IMR-90 (cell line): ENCODE results near the gene CENPN. TPM values are rescaled to one million over a fixed set of nuclear protein-coding genes. Genes with fewer than 3 reads are reported as not detected.

Experiments
- ATAC-seq: fragments of 200-7000 bp; cut with Tn5 transposase; 2 replicates; pipeline ENCODE4 v1.9.1; 2020; ENCODE audit warnings: low read depth, mild to moderate bottlenecking, moderate library complexity
- BruUV-seq: library from RNA; stranded (reverse); fragments of 400-500 nt; replicated peaks from 2 replicates; lab custom pipeline; 2021; lab: Mats Ljungman, UMichigan
- CTCF ChIA-PET: fragments of 300-600 bp; formaldehyde crosslinking; extraction: SDS; loops from one replicate; lab custom pipeline; 2021; ENCODE audit warnings: antibody characterized with exemption; lab: Yijun Ruan, JAX
- POLR2A ChIA-PET: fragments of 300-600 bp; sonication (Branson Sonifier 250); formaldehyde crosslinking; loops from one replicate; lab custom pipeline; 2022; ENCODE audit warnings: antibody characterized with exemption; ENCODE audit not compliant: unreplicated experiment; lab: Charles Lee
- DNase-seq: peaks from one replicate; pipeline ENCODE4 v3.0.0; 2013
- H2AFZ ChIP-seq: replicated peaks from 2 replicates; pipeline ENCODE3; 2013; ENCODE audit warnings: low read length, mild to moderate bottlenecking; ENCODE audit not compliant: poor library complexity
- H2AK5ac ChIP-seq: 2 replicates; pipeline ENCODE4 v1.6.1; 2013; ENCODE audit warnings: low read depth, low read length, inconsistent platforms
- H2AK9ac ChIP-seq: replicated peaks from 2 replicates; pipeline ENCODE3; 2013; ENCODE audit warnings: mild to moderate bottlenecking, low read depth, low read length, moderate library complexity; ENCODE audit not compliant: poor library complexity
- H2BK120ac ChIP-seq: 2 replicates; pipeline ENCODE4 v1.6.1; 2013; ENCODE audit warnings: low read depth, low read length, inconsistent platforms
- H2BK15ac ChIP-seq: 3 replicates; pipeline ENCODE4 v1.6.1; 2013; ENCODE audit warnings: low read depth, low read length, inconsistent platforms
- H2BK20ac ChIP-seq: 2 replicates; pipeline ENCODE4 v1.6.1; 2013; ENCODE audit warnings: low read depth, mild to moderate bottlenecking, inconsistent platforms, low read length, moderate library complexity
- H2BK5ac ChIP-seq: 2 replicates; pipeline ENCODE4 v1.6.1; 2013; ENCODE audit warnings: mild to moderate bottlenecking, low read depth, low read length, inconsistent platforms; ENCODE audit not compliant: poor library complexity, severe bottlenecking
- H3K14ac ChIP-seq: replicated peaks from 2 replicates; pipeline ENCODE4 v1.6.1; 2013; ENCODE audit warnings: low read depth, low read length, inconsistent platforms
- H3K18ac ChIP-seq: 2 replicates; pipeline ENCODE4 v1.6.1; 2013; ENCODE audit warnings: low read depth, low read length, control low read depth
- H3K23ac ChIP-seq: 2 replicates; pipeline ENCODE4 v1.6.1; 2013; ENCODE audit warnings: low read depth, low read length, inconsistent platforms
- H3K27ac ChIP-seq: 2 replicates; pipeline ENCODE4 v1.5.1; 2013; ENCODE audit warnings: mild to moderate bottlenecking, control low read depth, low read length; ENCODE audit not compliant: insufficient read depth
- H3K27me3 ChIP-seq: 2 replicates; pipeline ENCODE4 v1.6.1; 2013; ENCODE audit warnings: low read length; ENCODE audit not compliant: control insufficient read depth, insufficient read depth
- H3K36me3 ChIP-seq: 2 replicates; pipeline ENCODE4 v1.6.1; 2013; ENCODE audit warnings: low read length, mixed read lengths; ENCODE audit not compliant: control insufficient read depth, insufficient read depth
- H3K4ac ChIP-seq: 2 replicates; pipeline ENCODE4 v1.6.1; 2013; ENCODE audit warnings: low read depth, low read length, inconsistent platforms
- H3K4me1 ChIP-seq: 2 replicates; pipeline ENCODE4 v1.6.1; 2013; ENCODE audit warnings: low read length, mixed read lengths; ENCODE audit not compliant: control insufficient read depth, insufficient read depth
- H3K4me2 ChIP-seq: 2 replicates; pipeline ENCODE4 v1.6.1; 2013; ENCODE audit warnings: low read depth, mild to moderate bottlenecking, control low read depth, low read length, moderate library complexity
- H3K4me3 ChIP-seq: 2 replicates; pipeline ENCODE4 v1.5.1; 2013; ENCODE audit warnings: low read depth, mild to moderate bottlenecking, control low read depth, low read length, moderate library complexity; ENCODE audit not compliant: insufficient read depth
- H3K56ac ChIP-seq: 2 replicates; pipeline ENCODE4 v1.6.1; 2013; ENCODE audit warnings: low read length, inconsistent platforms; ENCODE audit not compliant: insufficient read depth; ENCODE audit errors: extremely low read depth
- H3K79me1 ChIP-seq, 2 experiments: 2 replicates each; pipeline ENCODE4 v1.6.1; 2013; ENCODE audit warnings: low read length in 2 of 2, inconsistent platforms in 1 of 2, low read depth in 1 of 2
- H3K9ac ChIP-seq: 2 replicates; pipeline ENCODE4 v1.6.1; 2013; ENCODE audit warnings: low read depth, low read length, control low read depth
- H3K9me1 ChIP-seq: 2 replicates; pipeline ENCODE4 v1.6.1; 2013; ENCODE audit warnings: low read length, inconsistent platforms; ENCODE audit not compliant: insufficient read depth
- H3K9me3 ChIP-seq: 2 replicates; pipeline ENCODE4 v1.6.1; 2013; ENCODE audit warnings: low read length; ENCODE audit not compliant: control insufficient read depth, insufficient read depth
- H4K20me1 ChIP-seq: 2 replicates; pipeline ENCODE4 v1.6.1; 2013; ENCODE audit warnings: low read length, inconsistent platforms; ENCODE audit not compliant: insufficient read depth
- H4K5ac ChIP-seq: 2 replicates; pipeline ENCODE4 v1.6.1; 2013; ENCODE audit warnings: mild to moderate bottlenecking, low read depth, low read length, control low read depth
- H4K8ac ChIP-seq, 2 experiments: 2 replicates each; pipeline ENCODE4 v1.6.1; 2013; ENCODE audit warnings: low read depth in 2 of 2, low read length in 2 of 2, control low read depth in 1 of 2, inconsistent platforms in 1 of 2
- H4K91ac ChIP-seq: 2 replicates; pipeline ENCODE4 v1.6.1; 2013; ENCODE audit warnings: low read depth, low read length, inconsistent platforms; ENCODE audit not compliant: insufficient read depth
- BHLHE40 ChIP-seq: fragments of 150-350 bp; IDR thresholded peaks from 2 replicates; pipeline ENCODE4 v1.6.1; 2016; ENCODE audit warnings: mild to moderate bottlenecking, low read depth, low read length
- CEBPB ChIP-seq: IDR thresholded peaks from 2 replicates; pipeline ENCODE4 v1.6.1; 2012; ENCODE audit warnings: low read depth, low read length, improper control_type of control experiment
- CHD1 ChIP-seq: IDR thresholded peaks from 2 replicates; pipeline ENCODE4 v1.6.1; 2012; ENCODE audit warnings: low read depth, low read length, improper control_type of control experiment
- CTCF ChIP-seq: conservative IDR thresholded peaks from 2 replicates; pipeline ENCODE4 v1.5.1; 2012; ENCODE audit warnings: mild to moderate bottlenecking, low read depth, low read length, improper control_type of control experiment
- FOS ChIP-seq: fragments of 150-350 bp; IDR thresholded peaks from 2 replicates; pipeline ENCODE4 v1.6.1; 2016; ENCODE audit warnings: low read depth, low read length
- MAFK ChIP-seq: IDR thresholded peaks from 2 replicates; pipeline ENCODE4 v1.6.1; 2012; ENCODE audit warnings: low read depth, low read length, improper control_type of control experiment
- MAZ ChIP-seq: IDR thresholded peaks from 2 replicates; pipeline ENCODE4 v1.6.1; 2012; ENCODE audit warnings: low read depth, mild to moderate bottlenecking, low read length, improper control_type of control experiment, moderate library complexity, borderline replicate concordance
- MXI1 ChIP-seq: IDR thresholded peaks from 2 replicates; pipeline ENCODE4 v1.6.1; 2012; ENCODE audit warnings: low read depth, mild to moderate bottlenecking, low read length, moderate library complexity, borderline replicate concordance
- NFE2L2 ChIP-seq: fragments of 150-350 bp; IDR thresholded peaks from 2 replicates; pipeline ENCODE4 v1.6.1; 2016; ENCODE audit warnings: low read depth, mild to moderate bottlenecking, low read length
- POLR2A ChIP-seq: IDR thresholded peaks from 2 replicates; pipeline ENCODE4 v1.6.1; 2012; ENCODE audit warnings: mild to moderate bottlenecking, low read depth, low read length
- RAD21 ChIP-seq: IDR thresholded peaks from 2 replicates; pipeline ENCODE4 v1.6.1; 2012; ENCODE audit warnings: low read length, improper control_type of control experiment
- RCOR1 ChIP-seq: IDR thresholded peaks from 2 replicates; pipeline ENCODE4 v1.6.1; 2012; ENCODE audit warnings: mild to moderate bottlenecking, low read length, improper control_type of control experiment; ENCODE audit not compliant: insufficient replicate concordance
- RFX5 ChIP-seq: IDR thresholded peaks from 2 replicates; pipeline ENCODE4 v1.8.0; 2012; ENCODE audit warnings: low read depth, mild to moderate bottlenecking, low read length, moderate library complexity
- SMC3 ChIP-seq: fragments of 150-350 bp; IDR thresholded peaks from 2 replicates; pipeline ENCODE4 v1.6.1; 2016; ENCODE audit warnings: low read depth, mild to moderate bottlenecking, antibody characterized with exemption, low read length, moderate library complexity
- USF2 ChIP-seq: fragments of 150-350 bp; IDR thresholded peaks from 2 replicates; pipeline ENCODE4 v1.6.1; 2017; ENCODE audit warnings: mild to moderate bottlenecking, antibody characterized with exemption, low read length, low read depth
- WGBS, 2 experiments: methylation state at CpG; one replicate each; pipeline versions ENCODE4 v1.1.5 to v1.1.7; 2013; ENCODE audit warnings: missing lambda C conversion rate in 2 of 2; ENCODE audit not compliant: insufficient read length in 1 of 2; ENCODE audit errors: extremely low coverage in 2 of 2; 5-methylcytosine and 5-hydroxymethylcytosine counted together
- dilution Hi-C: fragments of 300-500 bp; cut with HindIII; formaldehyde crosslinking; loops from one replicate; pipeline ENCODE4 v1.14.3; 2018; ENCODE audit warnings: low sequenced_read_pairs; ENCODE audit not compliant: unreplicated experiment
- in situ Hi-C: fragments of 300-500 bp; cut with MboI; formaldehyde crosslinking; loops from 3 replicates; pipeline ENCODE4 v1.14.3; 2019; ENCODE audit warnings: low sequenced_read_pairs, inconsistent platforms, mixed read lengths
- intact Hi-C: fragments of 100-400 bp; cut with micrococcal nuclease; formaldehyde crosslinking; loops from 2 replicates; pipeline ENCODE4 v1.10.0; 2022
- polyA plus RNA-seq, 3 experiments: library from polyadenylated mRNA; depleted of rRNA; stranded (reverse); fragments of >200 nt; gene quantifications; 2 replicates each; pipeline ENCODE4 v1.2.3, GENCODE V29; 2012; ENCODE audit warnings: low replicate concordance in 1 of 3
- total RNA-seq: library from RNA; depleted of rRNA; stranded (reverse); fragments of >200 nt; gene quantifications from 2 replicates; pipeline ENCODE4 v1.2.3, GENCODE V29; 2012
- TF ChIP-seq, protein P1 (sequence below): fragments of 150-350 bp; IDR thresholded peaks from 2 replicates; pipeline ENCODE4 v1.6.1; 2016; ENCODE audit warnings: low read depth, mild to moderate bottlenecking, low read length, moderate library complexity, borderline replicate concordance

CENPN gene
- total and polyA plus RNA-seq, 2 of the 4 experiments (the other 2 are of a cell fraction): 20.5 to 22.8 TPM

- in situ Hi-C loops (no loop called here), dilution Hi-C loops (no loop called here), intact Hi-C loops (no loop called here)
- Histone ChIP-seq H4K91ac (no peak overlapping the region), H4K5ac (no peak overlapping the region), H4K20me1 (no peaks in the 10 kb centered on the region), H3K56ac (no peak overlapping the region), H3K4ac (no peak overlapping the region), H3K4me2 (no peak overlapping the region), H3K14ac (no peak overlapping the region), H3K36me3 (no peaks in the 10 kb centered on the region; the same call in 1 of the 2 replicates), H3K18ac (no peak overlapping the region), H3K4me3 (no peak overlapping the region), H2AFZ (no peak overlapping the region), H4K8ac (no peak overlapping the region), H3K27ac (no peak overlapping the region), H3K4me1 (no peaks in the 10 kb centered on the region), H2AK5ac (no peak overlapping the region), H3K79me1 (peaks cover 1% of the 10 kb centered on the region in 2 experiments; a peak in 2 of 4 replicates), H3K23ac (no peak overlapping the region), H3K27me3 (no peaks in the 10 kb centered on the region), H2BK15ac (no peak overlapping the region), H3K9ac (no peak overlapping the region), H2BK5ac (no peak overlapping the region), H2BK120ac (no peak overlapping the region), H2AK9ac (no peak overlapping the region), H3K9me1 (no peaks in the 10 kb centered on the region; the same call in 1 of the 2 replicates), H3K9me3 (no peaks in the 10 kb centered on the region), H2BK20ac (no peak overlapping the region)
- no peak for ATAC-seq
- ChIA-PET POLR2A (no interaction called here), CTCF (no interaction called here)
- peak; percentile 68 for DNase-seq
- WGBS, 2 experiments: no CpG with 5 or more reads among the region's 4 CpGs
- no TSS peak for BruUV-seq
- TF ChIP-seq NFE2L2 (no peak), CHD1 (no peak), CEBPB (no peak), MAFK (no peak), RAD21 (no peak), MAZ (no peak), CTCF (no peak), FOS (no peak), RFX5 (no peak), BHLHE40 (no peak), MXI1 (no peak), POLR2A (no peak), SMC3 (no peak), RCOR1 (no peak), USF2 (no peak)
- TF ChIP-seq, protein P1, sequence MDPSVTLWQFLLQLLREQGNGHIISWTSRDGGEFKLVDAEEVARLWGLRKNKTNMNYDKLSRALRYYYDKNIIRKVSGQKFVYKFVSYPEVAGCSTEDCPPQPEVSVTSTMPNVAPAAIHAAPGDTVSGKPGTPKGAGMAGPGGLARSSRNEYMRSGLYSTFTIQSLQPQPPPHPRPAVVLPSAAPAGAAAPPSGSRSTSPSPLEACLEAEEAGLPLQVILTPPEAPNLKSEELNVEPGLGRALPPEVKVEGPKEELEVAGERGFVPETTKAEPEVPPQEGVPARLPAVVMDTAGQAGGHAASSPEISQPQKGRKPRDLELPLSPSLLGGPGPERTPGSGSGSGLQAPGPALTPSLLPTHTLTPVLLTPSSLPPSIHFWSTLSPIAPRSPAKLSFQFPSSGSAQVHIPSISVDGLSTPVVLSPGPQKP: no peak
These were observed 38.5 kb upstream of the CENPN start for GRCh38 chr16:80968386-80969113.
